ENCODE measurements around the gene AXDND1.

- TF ChIP-seq EZH2phosphoT487 (IDR thresholded peaks at IDR 0.05; ENCODE audit: insufficient read depth, low read depth) (no peak), EZH2 (IDR thresholded peaks at IDR 0.05; ENCODE audit: insufficient read depth, poor library complexity, severe bottlenecking) (no peak)
Measured at GRCh38 chr1:179590671-179591070, 224.9 kb downstream of the AXDND1 start.

All from GM23248 (cell line).